K562 (cell line): Measurements from ENCODE around the gene QARS1. TPM values are rescaled to one million over a fixed set of nuclear protein-coding genes. Genes with fewer than 3 reads are reported as not detected.

ENCODE experiments used
- ASH1L ChIP-seq: fragments of 450-650 bp; IDR thresholded peaks from 2 replicates; pipeline ENCODE4 v1.6.1; 2018; ENCODE audit warnings: borderline replicate concordance, mild to moderate bottlenecking, low read depth; ENCODE audit not compliant: partially characterized antibody
- CAMTA2 ChIP-seq: fragments of 250-450 bp; sonication (Bioruptor Pico); conservative IDR thresholded peaks from 2 replicates; pipeline ENCODE4 v1.5.1; 2022
- ELF1 ChIP-seq: fragments of 200-800 bp; sonication (Bioruptor generic); IDR thresholded peaks from 2 replicates; pipeline ENCODE4 v1.6.1; 2016; ENCODE audit warnings: missing genetic modification characterization, missing compliant biosample characterization
- FIP1L1 ChIP-seq: fragments of 200-400 bp; formaldehyde crosslinking; IDR thresholded peaks from 2 replicates; pipeline ENCODE4 v1.6.1; 2018; ENCODE audit warnings: mild to moderate bottlenecking, low read depth, low read length; ENCODE audit not compliant: poor library complexity, severe bottlenecking
- GABPB1 ChIP-seq: sonication (generic); formaldehyde crosslinking; IDR thresholded peaks from 2 replicates; pipeline ENCODE4 v1.8.0; 2022; ENCODE audit warnings: mild to moderate bottlenecking, missing genetic modification reagents
- HDAC1 ChIP-seq, 2 experiments: fragments of 450-650 bp; IDR thresholded peaks; 2 replicates each; pipeline ENCODE4 v1.6.1; 2016 to 2017; ENCODE audit warnings: inconsistent platforms in 1 of 2, mild to moderate bottlenecking in 1 of 2, moderate library complexity in 1 of 2
- KAT7 ChIP-seq: sonication (generic); formaldehyde crosslinking; IDR thresholded peaks from 2 replicates; pipeline ENCODE4 v1.8.0; 2022; ENCODE audit warnings: missing genetic modification reagents, mild to moderate bottlenecking, borderline replicate concordance
- MTA2 ChIP-seq: fragments of 450-650 bp; IDR thresholded peaks from 2 replicates; pipeline ENCODE4 v1.6.1; 2016; ENCODE audit warnings: low read depth
- NONO ChIP-seq, 2 experiments: fragments of 200-400 bp in 1 of 2; fragments of 450-650 bp in 1 of 2; formaldehyde crosslinking in 1 of 2; IDR thresholded peaks; 2 replicates each; pipeline ENCODE4 v1.6.1; 2017; ENCODE audit warnings: low read depth in 2 of 2, mild to moderate bottlenecking in 2 of 2, moderate library complexity in 2 of 2, low read length in 1 of 2
- NR4A1 ChIP-seq, 2 experiments: fragments of 250-450 bp in 1 of 2; fragments of 450-650 bp in 1 of 2; sonication (Bioruptor Pico) in 1 of 2; IDR thresholded peaks; 2 replicates each; pipeline versions ENCODE4 v1.4.0 to v1.6.1; 2016 to 2020; ENCODE audit warnings: mild to moderate bottlenecking in 2 of 2, missing compliant biosample characterization in 1 of 2, missing genetic modification characterization in 1 of 2, moderate library complexity in 1 of 2
- POLR2G ChIP-seq: fragments of 200-400 bp; formaldehyde crosslinking; IDR thresholded peaks from 2 replicates; pipeline ENCODE4 v1.6.1; 2017; ENCODE audit warnings: low read depth, mild to moderate bottlenecking, antibody characterized with exemption, low read length, moderate library complexity
- POLR2H ChIP-seq: IDR thresholded peaks from 2 replicates; pipeline ENCODE4 v1.6.1; 2016; ENCODE audit warnings: missing genetic modification characterization, low read depth, mild to moderate bottlenecking, control low read depth, missing compliant biosample characterization, moderate library complexity
- RBM39 ChIP-seq: fragments of 200-400 bp; formaldehyde crosslinking; optimal IDR thresholded peaks from 2 replicates; pipeline ENCODE3; 2018; ENCODE audit warnings: low read depth, low read length
- SIN3B ChIP-seq: fragments of 450-650 bp; IDR thresholded peaks from 2 replicates; pipeline ENCODE4 v1.6.1; 2017; ENCODE audit warnings: low read depth, mild to moderate bottlenecking, moderate library complexity
- SMARCA5 ChIP-seq: fragments of 450-650 bp; IDR thresholded peaks from 2 replicates; pipeline ENCODE4 v1.6.1; 2016
- SMARCB1 ChIP-seq: IDR thresholded peaks from 2 replicates; pipeline ENCODE4 v1.6.1; 2011; ENCODE audit warnings: improper control_type of control experiment, low read depth; ENCODE audit not compliant: insufficient read length
- SRF ChIP-seq, 2 experiments: fragments of 250-450, 450-650 bp in 1 of 2; sonication (Bioruptor Pico) in 1 of 2; sonication (generic) in 1 of 2; formaldehyde crosslinking; IDR thresholded peaks; 2 replicates each; pipeline versions ENCODE4 v1.5.0 to v1.5.1; 2020 to 2022; ENCODE audit warnings: mild to moderate bottlenecking in 1 of 2, missing genetic modification reagents in 1 of 2
- SUPT5H ChIP-seq: fragments of 450-650 bp; IDR thresholded peaks from 2 replicates; pipeline ENCODE4 v1.6.1; 2016
- ZNF197 ChIP-seq: fragments of 200-800 bp; sonication (Bioruptor generic); IDR thresholded peaks from 2 replicates; pipeline ENCODE4 v1.6.1; 2016; ENCODE audit warnings: low read depth, missing genetic modification characterization, missing compliant biosample characterization
- ZNF766 ChIP-seq: fragments of 200-800 bp; sonication (Bioruptor generic); conservative IDR thresholded peaks from 2 replicates; pipeline ENCODE4 v1.6.1; 2016; ENCODE audit warnings: missing genetic modification characterization, missing compliant biosample characterization
- polyA plus RNA-seq, 8 experiments: library from polyadenylated mRNA; depleted of rRNA in 4 of 8; stranded (reverse) in 5 of 8; unstranded in 3 of 8; fragments of >200 nt; fragmentation: Nextera tagmentation in 2 of 8; fragmentation: Illumina TruSeq in 1 of 8; extraction: Ambion mirVana in 2 of 8; extraction: Trizol in 1 of 8; gene quantifications; 2 replicates each; pipeline versions ENCODE4 v1.2.1 to v1.2.3, GENCODE V29; 2011 to 2014; ENCODE audit warnings: inconsistent platforms in 1 of 8, missing spikeins in 1 of 8
- total RNA-seq, 7 experiments: library from RNA; depleted of rRNA in 6 of 7; stranded (reverse); fragments of >200 nt in 6 of 7; fragmentation: Illumina TruSeq in 2 of 7; extraction: Trizol in 2 of 7; gene quantifications; 2 replicates each; pipeline versions ENCODE4 v1.2.1 to v1.2.3, GENCODE V29; 2011 to 2021; ENCODE audit warnings: low replicate concordance in 1 of 7
- TF ChIP-seq, protein P1 (sequence below): sonication (generic); formaldehyde crosslinking; IDR thresholded peaks from 2 replicates; pipeline ENCODE4 v1.8.0; 2022; ENCODE audit warnings: mild to moderate bottlenecking, missing genetic modification reagents
- TF ChIP-seq, protein P2 (sequence below): fragments of 150-350 bp; conservative IDR thresholded peaks from 2 replicates; pipeline ENCODE4 v1.6.1; 2014; ENCODE audit warnings: low read length
- TF ChIP-seq, protein P3 (sequence below): sonication (generic); formaldehyde crosslinking; IDR thresholded peaks from 2 replicates; pipeline ENCODE4 v1.8.0; 2022; ENCODE audit warnings: mild to moderate bottlenecking, low read depth, missing genetic modification reagents

The QARS1 gene
- total and polyA plus RNA-seq, 9 of the 15 experiments (the other 6 are each of a cell fraction or from before 2014, with no cell fraction given), result 148 to 310 (median 273) TPM

DNA sequence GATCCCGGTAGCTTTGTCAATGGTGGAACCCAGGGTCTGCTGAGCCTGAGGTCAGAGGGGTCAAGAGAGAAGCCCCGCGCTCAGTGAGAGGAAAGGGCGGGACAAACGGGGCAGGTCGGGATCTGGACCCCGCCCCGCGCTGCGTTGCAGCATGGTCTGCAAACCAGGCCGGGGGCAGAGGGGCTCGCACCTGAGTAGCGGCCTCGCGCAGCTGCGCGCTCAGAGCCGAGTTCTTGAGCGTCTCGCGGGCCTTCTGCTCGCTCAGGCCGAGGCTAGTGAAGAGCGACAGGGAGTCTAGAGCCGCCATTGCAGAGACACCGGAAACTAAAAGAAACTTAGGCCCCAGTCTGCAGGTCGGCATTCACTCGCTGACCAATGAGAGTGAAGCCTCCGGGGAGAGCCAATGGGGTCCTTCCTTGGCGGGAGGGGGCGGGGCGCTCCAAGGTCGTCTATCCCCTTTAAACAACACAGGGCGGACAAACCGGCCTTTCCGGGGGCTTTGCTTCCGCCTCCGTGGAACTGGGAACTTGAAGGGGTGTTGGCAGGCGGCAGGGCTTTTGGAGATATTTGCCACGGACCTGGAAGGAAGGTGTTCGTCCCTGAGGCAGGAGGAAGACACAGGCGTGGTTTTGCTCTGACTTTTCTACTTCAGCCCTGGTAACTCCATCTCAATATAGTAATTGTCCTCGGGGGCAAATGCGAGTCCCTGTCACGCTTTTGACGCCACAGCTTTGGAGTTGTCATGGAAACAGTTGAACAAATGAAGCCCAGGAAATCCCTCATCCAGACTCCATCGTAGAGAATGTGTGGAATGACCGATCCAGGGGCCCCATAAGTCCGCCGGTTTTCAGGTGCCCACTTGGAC lies at the start of gene QARS1 (continued):
- TF ChIP-seq SRF (CRISPR knock-in tag; IDR thresholded peaks at IDR 0.05), result peak in 1 of 2 experiments; percentile 60; a peak in 1 of 4 replicates
- TF ChIP-seq, protein P1, sequence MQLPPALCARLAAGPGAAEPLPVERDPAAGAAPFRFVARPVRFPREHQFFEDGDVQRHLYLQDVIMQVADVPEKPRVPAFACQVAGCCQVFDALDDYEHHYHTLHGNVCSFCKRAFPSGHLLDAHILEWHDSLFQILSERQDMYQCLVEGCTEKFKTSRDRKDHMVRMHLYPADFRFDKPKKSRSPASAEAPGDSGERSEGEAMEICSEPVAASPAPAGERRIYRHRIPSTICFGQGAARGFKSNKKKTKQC, result peak; percentile 67
- TF ChIP-seq, protein P2, sequence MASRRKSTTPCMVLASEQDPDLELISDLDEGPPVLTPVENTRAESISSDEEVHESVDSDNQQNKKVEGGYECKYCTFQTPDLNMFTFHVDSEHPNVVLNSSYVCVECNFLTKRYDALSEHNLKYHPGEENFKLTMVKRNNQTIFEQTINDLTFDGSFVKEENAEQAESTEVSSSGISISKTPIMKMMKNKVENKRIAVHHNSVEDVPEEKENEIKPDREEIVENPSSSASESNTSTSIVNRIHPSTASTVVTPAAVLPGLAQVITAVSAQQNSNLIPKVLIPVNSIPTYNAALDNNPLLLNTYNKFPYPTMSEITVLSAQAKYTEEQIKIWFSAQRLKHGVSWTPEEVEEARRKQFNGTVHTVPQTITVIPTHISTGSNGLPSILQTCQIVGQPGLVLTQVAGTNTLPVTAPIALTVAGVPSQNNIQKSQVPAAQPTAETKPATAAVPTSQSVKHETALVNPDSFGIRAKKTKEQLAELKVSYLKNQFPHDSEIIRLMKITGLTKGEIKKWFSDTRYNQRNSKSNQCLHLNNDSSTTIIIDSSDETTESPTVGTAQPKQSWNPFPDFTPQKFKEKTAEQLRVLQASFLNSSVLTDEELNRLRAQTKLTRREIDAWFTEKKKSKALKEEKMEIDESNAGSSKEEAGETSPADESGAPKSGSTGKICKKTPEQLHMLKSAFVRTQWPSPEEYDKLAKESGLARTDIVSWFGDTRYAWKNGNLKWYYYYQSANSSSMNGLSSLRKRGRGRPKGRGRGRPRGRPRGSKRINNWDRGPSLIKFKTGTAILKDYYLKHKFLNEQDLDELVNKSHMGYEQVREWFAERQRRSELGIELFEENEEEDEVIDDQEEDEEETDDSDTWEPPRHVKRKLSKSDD, result no peak
- peak; percentile 91 for TF ChIP-seq POLR2G
- peak in 1 of 2 experiments; percentile 56; a peak in 2 of 4 replicates for TF ChIP-seq HDAC1 (IDR thresholded peaks at IDR 0.05)
- no peak for TF ChIP-seq MTA2
- TF ChIP-seq SUPT5H, result peak; percentile 78
- TF ChIP-seq, protein P3, sequence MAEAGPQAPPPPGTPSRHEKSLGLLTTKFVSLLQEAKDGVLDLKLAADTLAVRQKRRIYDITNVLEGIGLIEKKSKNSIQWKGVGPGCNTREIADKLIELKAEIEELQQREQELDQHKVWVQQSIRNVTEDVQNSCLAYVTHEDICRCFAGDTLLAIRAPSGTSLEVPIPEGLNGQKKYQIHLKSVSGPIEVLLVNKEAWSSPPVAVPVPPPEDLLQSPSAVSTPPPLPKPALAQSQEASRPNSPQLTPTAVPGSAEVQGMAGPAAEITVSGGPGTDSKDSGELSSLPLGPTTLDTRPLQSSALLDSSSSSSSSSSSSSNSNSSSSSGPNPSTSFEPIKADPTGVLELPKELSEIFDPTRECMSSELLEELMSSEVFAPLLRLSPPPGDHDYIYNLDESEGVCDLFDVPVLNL (CRISPR knock-in tag), result no peak
- no peak for TF ChIP-seq SMARCA5
- TF ChIP-seq GABPB1 (CRISPR knock-in tag), result peak; percentile 86
- TF ChIP-seq KAT7 (CRISPR knock-in tag), result peak; percentile 44; the same call in 1 of the 2 replicates
- no peak for TF ChIP-seq NR4A1 (CRISPR knock-in tag; IDR thresholded peaks at IDR 0.05)
- TF ChIP-seq NR4A1 (tag; IDR thresholded peaks at IDR 0.05), result no peak
- no peak for TF ChIP-seq SMARCB1
- TF ChIP-seq RBM39, result no peak
- TF ChIP-seq CAMTA2 (CRISPR knock-in tag), result no peak
- TF ChIP-seq ZNF766 (CRISPR knock-in tag), result no peak
- TF ChIP-seq POLR2H (tag), result peak; percentile 75; the same call in 1 of the 2 replicates
- no peak for TF ChIP-seq FIP1L1
- TF ChIP-seq ASH1L, result peak; percentile 47
- peak; percentile 83; the same call in 1 of the 2 replicates for TF ChIP-seq SIN3B
- TF ChIP-seq ELF1, result peak; percentile 58; the same call in 1 of the 2 replicates
- TF ChIP-seq NONO (IDR thresholded peaks at IDR 0.05; ENCODE audit: low read depth in 2 of 2, low read length in 1 of 2), result no peak
- TF ChIP-seq ZNF197 (CRISPR knock-in tag), result no peak
